ENCODE measurements around the gene MEN1. TPM values are rescaled to one million over a fixed set of nuclear protein-coding genes. Genes with fewer than 3 reads are reported as not detected.
A peak's percentile ranks its signal among the peaks of the same experiment; 100 is the strongest.

MEN1 gene
- total RNA-seq, 6 experiments from 2014 or later, result 13.1 to 21.5 (median 17.0) TPM

DNA sequence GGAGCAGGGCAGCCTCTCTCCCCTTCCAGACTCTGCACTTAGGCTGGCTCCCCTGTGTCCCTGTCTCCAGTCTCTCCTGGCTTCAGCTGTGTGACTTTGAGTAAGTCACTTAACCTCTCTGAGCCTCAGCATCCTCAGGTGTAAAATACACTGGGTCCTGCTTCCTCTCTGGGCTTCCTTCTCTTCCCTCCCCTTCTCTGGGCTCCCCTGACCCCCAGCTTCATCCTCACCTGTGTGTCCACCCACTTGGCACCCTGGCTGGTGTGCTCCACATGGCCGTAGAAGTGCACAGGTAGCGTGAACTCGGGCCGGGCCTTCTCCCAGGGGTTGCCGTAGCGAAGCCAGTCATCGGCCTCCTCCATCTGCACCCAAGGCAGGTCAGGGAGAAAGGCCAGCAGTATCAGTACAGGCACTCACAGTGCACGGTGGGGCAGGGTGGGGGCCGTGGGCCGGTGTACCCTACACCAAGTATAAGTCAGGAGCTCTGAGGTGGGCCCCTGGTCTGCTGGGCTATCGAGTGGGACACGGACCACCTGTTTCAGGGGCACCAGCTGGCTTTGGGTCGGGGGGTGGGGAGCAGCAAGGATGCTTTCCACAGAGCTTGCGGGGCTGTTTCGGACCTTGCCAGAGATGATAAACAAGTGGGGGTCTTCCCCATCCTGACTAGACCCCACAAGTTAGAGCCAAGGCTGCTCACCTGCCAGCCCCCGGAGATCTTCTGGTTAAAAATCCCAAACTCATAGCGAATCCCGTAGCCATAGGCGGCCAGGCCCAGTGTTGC is 52.6 kb downstream of the MEN1 start:
- Histone ChIP-seq H3K36me3 (peaks cover 0 to under 1% (median 0%) of the 10 kb centered on the region in 4 donors), H3K4me3 (no peak overlapping the region), H3K9me3 (no peaks in the 10 kb centered on the region), H3K27ac (no peak overlapping the region), H3K4me1 (no peaks in the 10 kb centered on the region), H3K27me3 (no peaks in the 10 kb centered on the region)
- intact Hi-C loops (cut with DNase I), result no loop called here
- ATAC-seq (no peak), DNase-seq (peak in 1 of 3 donors; percentile 49)
- 90% methylated on average over 5 of the region's 19 CpGs for WGBS (ENCODE audit: insufficient coverage, low coverage, low lambda C conversion rate, missing lambda C conversion rate)
- TF ChIP-seq POLR2A (IDR thresholded peaks at IDR 0.05), result no peak
- TF ChIP-seq, protein P1, sequence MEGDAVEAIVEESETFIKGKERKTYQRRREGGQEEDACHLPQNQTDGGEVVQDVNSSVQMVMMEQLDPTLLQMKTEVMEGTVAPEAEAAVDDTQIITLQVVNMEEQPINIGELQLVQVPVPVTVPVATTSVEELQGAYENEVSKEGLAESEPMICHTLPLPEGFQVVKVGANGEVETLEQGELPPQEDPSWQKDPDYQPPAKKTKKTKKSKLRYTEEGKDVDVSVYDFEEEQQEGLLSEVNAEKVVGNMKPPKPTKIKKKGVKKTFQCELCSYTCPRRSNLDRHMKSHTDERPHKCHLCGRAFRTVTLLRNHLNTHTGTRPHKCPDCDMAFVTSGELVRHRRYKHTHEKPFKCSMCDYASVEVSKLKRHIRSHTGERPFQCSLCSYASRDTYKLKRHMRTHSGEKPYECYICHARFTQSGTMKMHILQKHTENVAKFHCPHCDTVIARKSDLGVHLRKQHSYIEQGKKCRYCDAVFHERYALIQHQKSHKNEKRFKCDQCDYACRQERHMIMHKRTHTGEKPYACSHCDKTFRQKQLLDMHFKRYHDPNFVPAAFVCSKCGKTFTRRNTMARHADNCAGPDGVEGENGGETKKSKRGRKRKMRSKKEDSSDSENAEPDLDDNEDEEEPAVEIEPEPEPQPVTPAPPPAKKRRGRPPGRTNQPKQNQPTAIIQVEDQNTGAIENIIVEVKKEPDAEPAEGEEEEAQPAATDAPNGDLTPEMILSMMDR (IDR thresholded peaks at IDR 0.05), result no peak

DNA sequence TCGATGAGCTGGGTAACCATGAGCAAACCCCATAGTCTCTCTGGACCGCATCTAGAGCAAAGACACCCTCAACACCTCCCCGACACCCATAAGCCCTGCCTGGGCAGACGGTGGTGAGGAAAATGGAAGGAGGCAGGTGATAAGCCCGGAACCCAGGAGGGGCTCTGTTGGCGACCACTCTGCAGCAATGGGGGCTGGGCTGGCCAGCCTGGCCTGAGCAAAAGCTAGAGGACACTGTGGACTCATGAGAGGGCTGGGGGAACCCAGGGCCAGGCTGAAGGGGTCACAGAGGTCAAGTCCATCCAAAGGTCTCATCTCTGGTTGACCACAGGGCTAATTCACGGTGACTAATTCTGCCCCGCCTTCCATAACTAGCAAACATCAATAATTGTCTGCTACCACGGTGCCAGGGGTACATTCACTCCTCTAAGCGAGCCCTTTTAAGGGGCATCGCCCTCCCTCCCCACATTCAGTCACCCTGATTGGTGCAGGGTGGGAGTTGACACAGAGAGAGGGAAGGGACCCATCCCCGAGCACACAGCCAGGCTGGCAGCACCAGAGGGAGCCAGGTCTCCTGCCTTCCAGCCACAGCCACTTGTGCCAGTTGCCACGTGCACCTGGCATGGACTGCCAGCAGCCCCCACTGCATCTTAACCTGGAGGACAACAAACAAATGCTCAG is 54.5 kb downstream of the MEN1 start:
- WGBS (ENCODE audit: insufficient coverage, low coverage, low lambda C conversion rate, missing lambda C conversion rate), result 60% methylated on average over 1 of the region's 13 CpGs
- Histone ChIP-seq H3K4me3 (no peak overlapping the region), H3K36me3 (no peaks in the 10 kb centered on the region), H3K27ac (no peak overlapping the region), H3K27me3 (no peaks in the 10 kb centered on the region), H3K9me3 (no peaks in the 10 kb centered on the region), H3K4me1 (no peaks in the 10 kb centered on the region)
- ATAC-seq (no peak), DNase-seq (peak in 1 of 3 donors; percentile 37)
- no peak for TF ChIP-seq POLR2A (IDR thresholded peaks at IDR 0.05)
- TF ChIP-seq, protein P1 (IDR thresholded peaks at IDR 0.05), result no peak
- intact Hi-C loops (cut with DNase I), result no loop called here

DNA sequence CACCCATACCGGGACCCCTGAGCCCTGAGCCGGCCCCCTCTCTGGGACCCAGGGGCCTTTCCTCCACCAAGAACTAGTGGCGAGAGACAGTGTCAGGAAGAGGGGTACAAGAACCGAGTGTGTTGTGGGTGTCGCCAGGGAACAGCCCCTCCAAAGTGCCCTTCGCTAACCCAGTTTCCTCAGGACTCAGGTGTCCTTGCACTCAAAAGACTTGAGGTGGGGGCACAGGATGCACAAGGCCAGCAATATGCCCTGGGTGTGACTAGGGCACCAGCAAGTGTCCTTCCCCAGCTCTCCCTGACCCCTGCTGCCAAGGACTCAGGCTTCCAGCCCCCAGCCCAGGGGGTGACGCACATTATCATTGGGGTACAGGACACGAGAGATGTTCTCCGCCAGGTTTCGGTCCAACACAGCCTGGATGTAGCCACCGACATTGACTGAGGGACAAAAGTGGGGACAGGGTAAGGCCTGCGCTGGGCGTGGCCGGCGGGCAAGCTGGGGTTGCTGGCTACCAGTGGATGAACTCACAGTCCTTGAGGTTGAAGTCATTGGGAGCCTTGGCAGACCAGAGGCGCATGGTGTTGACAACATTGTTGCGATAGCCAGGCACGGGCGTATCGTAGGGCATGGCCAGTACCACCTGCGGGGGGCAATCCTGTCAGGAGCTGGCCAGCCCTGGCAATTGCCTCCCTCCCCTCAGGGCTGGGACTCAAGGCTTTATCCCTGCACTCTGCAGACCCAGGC is 55.3 kb downstream of the MEN1 start:
- Histone ChIP-seq H3K9me3 (no peaks in the 10 kb centered on the region), H3K4me3 (no peak overlapping the region), H3K36me3 (no peaks in the 10 kb centered on the region), H3K27me3 (no peaks in the 10 kb centered on the region), H3K27ac (no peak overlapping the region), H3K4me1 (no peaks in the 10 kb centered on the region)
- DNase-seq, result peak in 1 of 3 donors; percentile 44
- ATAC-seq, result no peak
- intact Hi-C loops (cut with DNase I), result no loop called here
- TF ChIP-seq, protein P1 (IDR thresholded peaks at IDR 0.05), result no peak
- TF ChIP-seq POLR2A (IDR thresholded peaks at IDR 0.05), result no peak
- 100% methylated on average over 1 of the region's 21 CpGs for WGBS (ENCODE audit: insufficient coverage, low coverage, low lambda C conversion rate, missing lambda C conversion rate)

DNA sequence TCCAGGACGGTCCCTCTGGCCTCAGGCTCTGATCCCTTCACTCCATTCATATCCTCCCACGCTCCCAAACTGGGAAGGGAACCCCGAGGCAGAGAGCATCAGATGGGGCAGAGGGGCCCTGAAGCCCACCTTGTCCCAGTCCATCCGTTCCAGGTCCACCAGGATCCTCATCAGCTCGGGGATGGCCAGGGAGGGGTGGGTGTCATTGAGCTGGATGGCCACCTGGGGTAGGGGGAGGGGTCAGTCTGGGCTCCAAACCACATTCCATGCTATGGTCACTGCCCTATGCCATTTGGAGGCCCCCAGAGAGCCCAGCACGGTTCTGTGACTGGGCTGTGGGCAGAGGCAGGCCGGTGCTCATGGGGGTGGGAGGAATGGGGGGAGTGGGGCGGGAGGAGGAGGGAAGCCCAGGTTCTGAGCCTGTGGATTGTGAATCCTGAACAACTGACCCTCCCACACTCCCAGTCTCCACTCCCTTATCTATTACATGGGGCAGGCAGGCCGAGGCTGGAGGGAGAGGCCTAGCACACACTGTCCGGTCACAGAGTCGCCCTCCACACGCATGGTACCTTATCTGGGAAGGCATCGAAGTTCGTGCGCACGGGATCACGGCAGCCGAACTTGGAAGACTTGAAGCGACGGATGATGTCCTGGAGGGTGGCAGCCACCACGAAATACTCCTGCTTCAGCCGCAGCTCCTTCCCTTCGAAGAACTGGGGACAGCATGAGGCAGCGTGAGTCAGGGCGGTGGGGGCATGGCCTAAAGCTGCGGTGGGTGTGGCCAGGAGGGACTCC is 56.0 kb downstream of the MEN1 start:
- WGBS (ENCODE audit: insufficient coverage, low coverage, low lambda C conversion rate, missing lambda C conversion rate), result 77% methylated on average over 6 of the region's 26 CpGs
- intact Hi-C loops (cut with DNase I), result no loop called here
- H3K4me1 ChIP-seq, result no peaks in the 10 kb centered on the region
- ATAC-seq (no peak), DNase-seq (peak in 1 of 3 donors; percentile 49)
- TF ChIP-seq POLR2A (IDR thresholded peaks at IDR 0.05), result no peak
- TF ChIP-seq, protein P1 (IDR thresholded peaks at IDR 0.05), result no peak
- H3K27ac ChIP-seq, result no peak overlapping the region
- H3K36me3 ChIP-seq, result no peaks in the 10 kb centered on the region
- H3K27me3 ChIP-seq, result no peaks in the 10 kb centered on the region
- H3K4me3 ChIP-seq, result no peak overlapping the region
- no peaks in the 10 kb centered on the region for H3K9me3 ChIP-seq
